CD4-positive, alpha-beta T cell treated with Interferon gamma for 1 hour (primary cell): ENCODE results near the gene THADA.

Experiments used
- DNase-seq: peaks from one replicate; pipeline ENCODE4 v3.0.0-alpha.2; 2020

Gene THADA

DNA sequence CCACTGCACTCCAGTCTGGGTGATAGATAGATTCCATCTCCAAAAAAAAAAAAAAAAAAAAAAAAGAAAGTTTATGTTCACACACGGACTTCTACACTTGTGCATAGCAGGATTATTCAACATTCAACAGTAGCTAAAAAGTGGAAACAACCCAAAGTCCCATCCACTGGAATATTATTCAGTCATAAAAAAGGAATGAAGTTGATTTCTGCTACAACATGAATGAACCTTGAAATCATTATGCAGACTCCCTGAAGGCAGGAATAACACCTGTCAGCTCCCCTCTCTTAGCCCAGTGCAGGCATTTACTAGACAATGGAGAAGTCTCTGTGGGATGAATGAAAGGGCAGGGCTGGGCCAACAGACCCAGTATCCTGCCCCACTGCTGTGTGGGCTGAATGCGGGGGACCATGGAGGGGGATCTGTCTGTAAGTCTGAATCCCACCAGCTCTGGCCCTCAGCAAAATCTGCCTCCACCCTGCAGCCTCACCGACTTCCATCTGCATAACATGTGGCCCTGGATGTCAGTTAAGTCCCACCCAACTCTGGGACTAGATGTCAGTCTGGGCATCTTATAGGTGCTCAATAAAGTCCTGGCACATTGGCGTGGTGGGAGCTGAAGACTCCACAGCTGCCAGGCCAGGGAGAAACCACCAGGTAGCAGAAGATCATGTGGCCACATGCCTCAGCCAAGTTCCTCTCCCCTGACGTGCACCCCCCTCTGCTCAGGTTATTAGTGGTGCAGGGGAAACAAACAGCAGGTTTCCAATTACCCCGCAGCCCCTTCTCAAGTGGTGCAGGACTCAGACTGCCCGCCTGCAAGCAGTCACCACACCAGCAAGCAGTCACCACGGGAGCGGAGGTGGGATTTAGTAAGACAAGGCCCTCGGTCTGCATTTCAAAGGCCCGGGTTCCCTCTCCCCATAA lies 378.3 kb downstream of the THADA start:
- DNase-seq: no peak

- no peak for DNase-seq
These were observed 379.2 kb downstream of the THADA start for GRCh38 chr2:43216629-43217028.

- no peak for DNase-seq
These were observed 380.1 kb downstream of the THADA start for GRCh38 chr2:43215673-43216255.

- no peak for DNase-seq
These were observed 381.6 kb downstream of the THADA start for GRCh38 chr2:43214253-43214652.

- DNase-seq: peak; percentile 43
These were observed 382.9 kb downstream of the THADA start for GRCh38 chr2:43212931-43213330.

DNA sequence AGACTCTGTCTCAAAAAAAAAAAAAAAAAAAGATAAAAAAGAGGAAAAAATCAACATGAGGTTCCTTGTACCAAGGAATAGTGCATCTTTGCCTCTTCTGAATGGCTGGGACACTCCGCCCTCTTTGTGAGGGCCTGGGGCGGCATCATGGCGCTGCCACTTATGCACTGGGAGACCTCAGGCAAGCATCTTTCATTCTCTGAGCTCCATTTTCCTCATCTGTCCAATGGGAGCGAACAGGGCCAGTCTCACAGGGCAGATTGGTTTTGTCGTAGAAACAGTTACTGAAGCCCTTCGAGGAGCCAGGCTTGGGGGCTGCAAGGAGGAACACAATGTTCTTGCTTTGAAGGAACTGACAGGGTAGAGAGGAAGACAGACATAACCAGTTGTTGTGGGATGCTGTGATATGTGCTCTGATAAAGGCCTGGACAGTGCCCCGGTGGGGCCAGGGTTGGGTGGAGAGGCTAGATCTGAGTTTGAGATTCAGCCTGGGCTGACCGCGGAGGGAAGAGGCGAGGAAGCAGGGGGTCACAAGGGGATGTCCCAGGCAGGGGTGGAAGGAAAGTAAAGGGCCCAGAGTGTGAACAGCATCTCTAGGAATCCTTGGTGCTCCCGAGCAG lies 383.5 kb downstream of the THADA start:
- DNase-seq: no peak

- peak; percentile 69 for DNase-seq
These were observed 385.2 kb downstream of the THADA start for GRCh38 chr2:43210467-43211303.

GRCh38 chr2:43210125-43210466 lies 385.7 kb downstream of the THADA start:
- DNase-seq: no peak

DNA sequence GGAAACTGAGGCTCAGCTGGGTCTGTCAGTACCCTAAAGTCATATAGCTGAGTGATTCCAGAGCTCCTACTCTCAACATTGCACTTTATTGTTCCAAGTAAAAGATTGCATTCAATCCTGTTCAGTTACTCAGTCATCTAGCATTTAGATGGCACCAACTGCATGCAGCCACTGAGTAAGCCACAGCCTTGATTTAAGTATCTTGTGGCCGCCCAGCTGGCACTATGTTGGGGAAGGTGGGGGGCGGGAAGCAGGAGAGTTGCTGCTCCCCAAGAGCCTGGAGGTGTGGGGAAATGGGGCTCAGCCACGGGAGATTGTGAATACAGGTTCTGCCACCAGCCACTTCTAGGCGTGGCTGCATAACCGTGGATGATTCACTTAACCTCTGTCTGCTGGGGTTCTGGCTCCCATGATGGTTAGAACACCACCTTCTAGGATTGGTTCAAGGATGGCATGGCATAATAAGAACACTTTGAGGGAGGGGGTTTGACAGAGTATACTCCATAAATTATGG lies 386.6 kb downstream of the THADA start:
- DNase-seq: no peak

- no peak for DNase-seq
These were observed 388.1 kb downstream of the THADA start for GRCh38 chr2:43207553-43208300.

GRCh38 chr2:43206602-43207001 lies 389.2 kb downstream of the THADA start:
- DNase-seq: no peak

DNA sequence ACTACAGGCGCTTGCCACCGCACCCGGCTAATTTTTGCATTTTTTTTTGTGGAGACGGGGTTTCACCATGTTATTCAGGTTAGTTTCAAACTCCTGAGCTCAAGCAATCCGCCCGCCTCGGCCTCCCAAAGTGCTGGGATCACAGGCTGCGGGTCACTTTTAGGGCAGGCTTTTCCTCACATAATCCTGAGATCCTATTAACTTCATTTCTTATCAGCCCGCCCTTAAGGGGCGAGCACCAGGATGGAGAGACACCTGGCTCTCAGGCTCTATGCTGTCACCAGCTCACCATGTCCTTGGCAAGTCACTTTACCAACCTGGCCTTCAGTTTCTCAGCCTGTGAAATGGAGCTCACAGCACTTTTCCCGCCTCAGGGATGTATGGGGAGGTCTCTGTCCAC lies 392.5 kb downstream of the THADA start:
- no peak for DNase-seq

DNA sequence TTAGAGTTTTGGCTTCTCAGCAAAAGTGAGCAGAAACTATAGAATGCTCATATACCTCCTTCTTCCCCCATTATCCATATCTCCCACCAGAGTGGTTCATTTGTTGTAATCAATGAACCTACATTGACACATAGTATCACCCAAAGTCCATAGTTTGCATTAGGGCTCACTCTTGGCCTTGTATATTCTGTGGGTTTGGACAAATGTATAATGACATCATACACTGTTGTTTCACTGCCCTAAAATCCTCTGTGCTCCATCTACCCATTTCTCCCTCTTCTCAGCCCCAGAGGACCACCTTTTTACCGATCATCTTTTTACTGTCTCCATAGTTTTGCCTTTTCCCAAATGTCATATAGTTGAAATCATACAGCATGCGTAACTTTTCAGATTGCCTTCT lies 393.5 kb downstream of the THADA start:
- DNase-seq: no peak

- no peak for DNase-seq
These were observed 394.3 kb downstream of the THADA start for GRCh38 chr2:43201497-43201896.

GRCh38 chr2:43201016-43201415 lies 394.8 kb downstream of the THADA start:
- no peak for DNase-seq

- no peak for DNase-seq
These were observed 396.0 kb downstream of the THADA start for GRCh38 chr2:43199492-43200488.

GRCh38 chr2:43198263-43198662 lies 397.6 kb downstream of the THADA start:
- no peak for DNase-seq

GRCh38 chr2:43197588-43197896 lies 398.3 kb downstream of the THADA start:
- DNase-seq: no peak

DNA sequence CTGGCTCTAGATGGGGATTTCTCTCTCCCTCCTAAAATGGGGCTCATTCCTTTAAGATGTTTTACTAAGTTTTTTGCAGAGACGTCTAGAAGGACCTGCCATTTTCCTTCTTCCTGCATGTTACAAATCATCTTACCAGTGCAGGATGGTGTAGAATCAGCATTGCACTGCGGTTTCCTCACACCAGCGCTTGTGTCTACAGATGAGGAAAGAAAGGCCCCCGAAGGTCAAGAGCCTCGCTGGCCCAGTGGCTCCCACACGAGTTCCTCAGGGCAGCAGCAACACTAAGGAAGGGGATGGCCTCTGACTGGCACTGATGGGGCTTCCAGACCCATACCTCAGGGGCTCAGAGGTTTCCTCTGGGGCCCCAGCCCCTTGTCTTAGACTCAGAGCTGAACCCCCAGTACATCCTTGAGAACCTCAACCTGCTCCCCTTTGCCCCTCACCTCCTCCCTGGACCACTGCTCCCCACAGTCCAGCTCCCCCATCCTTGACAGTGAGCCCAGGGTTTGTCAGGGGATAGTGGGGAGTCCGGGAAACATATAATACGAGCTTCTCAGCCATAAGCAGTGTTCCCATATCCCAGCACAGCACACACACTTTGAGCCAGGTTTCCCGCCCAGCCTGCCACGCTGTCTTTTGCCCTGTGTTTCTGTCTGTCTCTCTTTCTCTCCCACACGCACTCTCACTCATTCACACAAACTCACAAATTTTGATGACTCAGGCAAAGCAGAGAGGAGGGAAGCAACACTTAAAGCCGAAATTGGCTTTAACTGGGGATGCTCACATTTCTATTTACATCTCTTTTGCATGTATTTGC lies 398.9 kb downstream of the THADA start:
- DNase-seq: no peak
